KMS-11 (cell line): ENCODE data around the gene HSF4.

Experiments
- H2AFZ ChIP-seq: fragments of 200-600 bp; sonication (generic); 2 replicates; pipeline ENCODE4 v1.6.1; 2016; ENCODE audit warnings: antibody characterized with exemption, mixed run types, low read depth
- H3K27ac ChIP-seq: fragments of 200-600 bp; sonication (generic); 2 replicates; pipeline ENCODE4 v1.6.1; 2016; ENCODE audit warnings: mild to moderate bottlenecking, mixed run types
- H3K27me3 ChIP-seq: fragments of 200-600 bp; sonication (generic); 2 replicates; pipeline ENCODE4 v1.6.1; 2017; ENCODE audit warnings: mild to moderate bottlenecking, low read depth, mixed run types, moderate library complexity; ENCODE audit not compliant: insufficient read depth
- H3K36me3 ChIP-seq: fragments of 200-600 bp; sonication (generic); 2 replicates; pipeline ENCODE4 v1.6.1; 2017; ENCODE audit warnings: mild to moderate bottlenecking, mixed run types; ENCODE audit not compliant: insufficient read depth
- H3K4me1 ChIP-seq: fragments of 200-600 bp; sonication (generic); 2 replicates; pipeline ENCODE4 v1.6.1; 2016; ENCODE audit warnings: mild to moderate bottlenecking, low read depth, mixed run types; ENCODE audit not compliant: poor library complexity, severe bottlenecking
- H3K4me2 ChIP-seq: fragments of 200-600 bp; sonication (generic); 2 replicates; pipeline ENCODE4 v1.7.0; 2016; ENCODE audit warnings: mild to moderate bottlenecking, mixed run types
- H3K4me3 ChIP-seq: fragments of 200-600 bp; sonication (generic); IDR thresholded peaks from 2 replicates; pipeline ENCODE4 v1.6.1; 2017; ENCODE audit warnings: low read depth, low read length, mixed read lengths; ENCODE audit not compliant: insufficient read depth
- H3K79me2 ChIP-seq: fragments of 200-600 bp; sonication (generic); 2 replicates; pipeline ENCODE4 v1.6.1; 2016; ENCODE audit warnings: low read depth, mixed run types; ENCODE audit not compliant: insufficient read depth
- H3K9ac ChIP-seq: fragments of 200-600 bp; sonication (generic); 2 replicates; pipeline ENCODE4 v1.6.1; 2016; ENCODE audit warnings: mild to moderate bottlenecking, mixed run types
- H4K20me1 ChIP-seq: fragments of 200-600 bp; sonication (generic); 2 replicates; pipeline ENCODE4 v1.6.1; 2016; ENCODE audit warnings: mild to moderate bottlenecking, mixed run types; ENCODE audit not compliant: insufficient read depth
- TF ChIP-seq, protein P1 (sequence below): fragments of 200-600 bp; sonication (generic); conservative IDR thresholded peaks from 2 replicates; pipeline ENCODE4 v1.6.1; 2017; ENCODE audit warnings: low read depth, mild to moderate bottlenecking, antibody characterized with exemption, low read length, moderate library complexity, mixed read lengths

Gene HSF4

DNA sequence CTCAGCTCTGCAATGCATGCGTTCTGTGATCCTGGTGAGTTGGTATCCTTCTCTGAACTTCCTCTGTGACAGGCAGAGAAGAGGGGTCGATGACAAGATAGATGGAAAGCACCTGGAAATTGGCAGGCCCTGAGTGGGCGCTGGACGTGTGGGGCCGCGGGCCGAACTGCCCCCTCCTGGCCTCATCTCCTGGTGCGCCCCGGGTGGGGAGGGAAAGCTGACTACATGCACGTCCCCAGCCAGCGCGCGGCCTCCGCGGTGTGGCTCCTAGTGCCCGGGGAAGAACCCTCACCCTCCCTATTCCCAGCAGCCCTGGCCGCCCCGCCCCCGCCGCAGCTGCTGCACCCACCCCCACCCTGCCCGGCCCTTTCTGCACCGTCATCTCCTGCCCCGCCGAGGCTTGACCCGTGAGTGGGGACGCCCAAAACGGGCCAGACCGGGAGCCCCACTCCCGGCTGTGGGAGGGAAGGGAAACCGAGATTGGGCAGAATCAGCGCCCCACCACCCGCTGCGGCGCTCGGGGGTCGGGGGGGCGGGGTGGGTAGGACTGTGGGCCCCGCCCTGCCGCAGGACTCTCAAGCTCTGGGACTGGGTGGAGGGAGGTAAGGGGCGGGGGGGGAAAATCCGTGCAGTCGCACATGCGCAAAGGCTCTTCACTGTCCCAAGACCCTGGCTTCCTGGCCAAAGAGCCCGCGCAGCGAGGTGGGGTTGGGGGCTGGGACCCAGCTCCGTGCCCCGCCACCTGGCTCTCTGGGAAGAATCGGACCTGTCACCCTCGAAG, 5.8 kb downstream of the HSF4 start, which contains the start of gene NOL3:
NOL3 (plus strand) TSS at position 371 of the 781 bp plus-strand sequence.
- peaks cover 81% of the 10 kb centered on the region for H3K4me1 ChIP-seq
- H3K79me2 ChIP-seq = no peaks in the 10 kb centered on the region
- no peaks in the 10 kb centered on the region for H4K20me1 ChIP-seq
- peak within 1 kb of the TSS; percentile 78 for H3K27ac ChIP-seq
- H3K36me3 ChIP-seq = no peaks in the 10 kb centered on the region
- TF ChIP-seq, protein P1, sequence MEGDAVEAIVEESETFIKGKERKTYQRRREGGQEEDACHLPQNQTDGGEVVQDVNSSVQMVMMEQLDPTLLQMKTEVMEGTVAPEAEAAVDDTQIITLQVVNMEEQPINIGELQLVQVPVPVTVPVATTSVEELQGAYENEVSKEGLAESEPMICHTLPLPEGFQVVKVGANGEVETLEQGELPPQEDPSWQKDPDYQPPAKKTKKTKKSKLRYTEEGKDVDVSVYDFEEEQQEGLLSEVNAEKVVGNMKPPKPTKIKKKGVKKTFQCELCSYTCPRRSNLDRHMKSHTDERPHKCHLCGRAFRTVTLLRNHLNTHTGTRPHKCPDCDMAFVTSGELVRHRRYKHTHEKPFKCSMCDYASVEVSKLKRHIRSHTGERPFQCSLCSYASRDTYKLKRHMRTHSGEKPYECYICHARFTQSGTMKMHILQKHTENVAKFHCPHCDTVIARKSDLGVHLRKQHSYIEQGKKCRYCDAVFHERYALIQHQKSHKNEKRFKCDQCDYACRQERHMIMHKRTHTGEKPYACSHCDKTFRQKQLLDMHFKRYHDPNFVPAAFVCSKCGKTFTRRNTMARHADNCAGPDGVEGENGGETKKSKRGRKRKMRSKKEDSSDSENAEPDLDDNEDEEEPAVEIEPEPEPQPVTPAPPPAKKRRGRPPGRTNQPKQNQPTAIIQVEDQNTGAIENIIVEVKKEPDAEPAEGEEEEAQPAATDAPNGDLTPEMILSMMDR = no peak
- no peaks in the 10 kb centered on the region for H3K27me3 ChIP-seq
- no peak within 1 kb of the TSS for H3K4me3 ChIP-seq
- H2AFZ ChIP-seq = peak within 1 kb of the TSS; percentile 84
- H3K4me2 ChIP-seq = peak within 1 kb of the TSS; percentile 91
- H3K9ac ChIP-seq = peak within 1 kb of the TSS; percentile 67

GRCh38 chr16:67170949-67171649, 6.6 kb downstream of the HSF4 start:
- Histone ChIP-seq H3K79me2 (no peaks in the 10 kb centered on the region), H3K27ac (peak overlapping the region; percentile 78), H2AFZ (peak overlapping the region; percentile 24; the same call in 1 of the 2 replicates), H3K36me3 (no peaks in the 10 kb centered on the region), H4K20me1 (no peaks in the 10 kb centered on the region), H3K9ac (peak overlapping the region; percentile 67), H3K27me3 (no peaks in the 10 kb centered on the region), H3K4me1 (peaks cover 83% of the 10 kb centered on the region), H3K4me3 (no peak overlapping the region), H3K4me2 (peak overlapping the region; percentile 81)
- TF ChIP-seq, protein P1 = no peak

- no peak overlapping the region; the same call in 1 of the 2 replicates for H3K9ac ChIP-seq
- no peaks in the 10 kb centered on the region for H3K36me3 ChIP-seq
- no peak overlapping the region for H3K4me3 ChIP-seq
- peak overlapping the region; percentile 62 for H3K4me2 ChIP-seq
- H3K27ac ChIP-seq = no peak overlapping the region
- peak overlapping the region; percentile 86 for H2AFZ ChIP-seq
- TF ChIP-seq, protein P1 = no peak
- peaks cover 71% of the 10 kb centered on the region for H3K4me1 ChIP-seq
- no peaks in the 10 kb centered on the region for H3K79me2 ChIP-seq
- H4K20me1 ChIP-seq = no peaks in the 10 kb centered on the region
- no peaks in the 10 kb centered on the region for H3K27me3 ChIP-seq
Measured at GRCh38 chr16:67173323-67173722, 8.8 kb downstream of the HSF4 start.

DNA sequence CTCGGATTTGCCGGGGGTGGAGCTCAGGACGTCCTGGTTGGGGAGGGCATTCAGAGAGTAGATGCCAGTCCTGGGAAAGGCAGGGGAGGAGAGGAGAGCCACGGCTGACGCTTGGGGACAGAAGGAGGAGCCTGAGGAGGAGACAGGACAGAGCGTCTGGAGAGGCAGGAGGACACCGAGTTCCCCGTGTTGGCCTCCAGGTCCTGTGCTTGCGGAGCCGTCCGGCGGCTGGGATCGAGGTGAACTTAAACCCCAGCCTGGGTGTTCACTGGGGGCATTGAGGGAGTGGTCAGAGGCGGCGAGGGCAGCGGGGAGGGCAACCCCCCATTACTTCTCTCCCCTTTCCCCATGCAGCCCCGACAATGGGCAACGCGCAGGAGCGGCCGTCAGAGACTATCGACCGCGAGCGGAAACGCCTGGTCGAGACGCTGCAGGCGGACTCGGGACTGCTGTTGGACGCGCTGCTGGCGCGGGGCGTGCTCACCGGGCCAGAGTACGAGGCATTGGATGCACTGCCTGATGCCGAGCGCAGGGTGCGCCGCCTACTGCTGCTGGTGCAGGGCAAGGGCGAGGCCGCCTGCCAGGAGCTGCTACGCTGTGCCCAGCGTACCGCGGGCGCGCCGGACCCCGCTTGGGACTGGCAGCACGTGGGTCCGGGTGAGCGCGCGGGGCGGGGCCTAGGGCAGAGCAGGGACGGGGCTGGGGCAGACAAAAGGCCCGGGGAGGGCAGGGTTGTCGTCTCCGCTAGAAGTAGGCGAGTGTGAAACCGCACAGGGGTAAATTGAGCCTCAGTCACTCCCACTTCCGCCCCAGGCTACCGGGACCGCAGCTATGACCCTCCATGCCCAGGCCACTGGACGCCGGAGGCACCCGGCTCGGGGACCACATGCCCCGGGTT, 9.5 kb downstream of the HSF4 start:
- TF ChIP-seq, protein P1 = no peak

More for the DNA sequence above, 9.5 kb downstream of the HSF4 start:
- Histone ChIP-seq H2AFZ (peak overlapping the region; percentile 86), H3K9ac (peak overlapping the region; percentile 43; the same call in 1 of the 2 replicates), H3K27me3 (no peaks in the 10 kb centered on the region), H3K4me2 (peak overlapping the region; percentile 62), H3K4me1 (peaks cover 64% of the 10 kb centered on the region), H3K27ac (peak overlapping the region; percentile 16; the same call in 1 of the 2 replicates), H3K4me3 (no peak overlapping the region), H3K79me2 (no peaks in the 10 kb centered on the region), H3K36me3 (no peaks in the 10 kb centered on the region), H4K20me1 (no peaks in the 10 kb centered on the region)
